ENCODE results near the gene MCRIP2. TPM values are rescaled to one million over a fixed set of nuclear protein-coding genes. Genes with fewer than 3 reads are reported as not detected.

The MCRIP2 gene
- total RNA-seq, 2 donors from 2014 or later = 15.7 to 17.1 TPM

DNA sequence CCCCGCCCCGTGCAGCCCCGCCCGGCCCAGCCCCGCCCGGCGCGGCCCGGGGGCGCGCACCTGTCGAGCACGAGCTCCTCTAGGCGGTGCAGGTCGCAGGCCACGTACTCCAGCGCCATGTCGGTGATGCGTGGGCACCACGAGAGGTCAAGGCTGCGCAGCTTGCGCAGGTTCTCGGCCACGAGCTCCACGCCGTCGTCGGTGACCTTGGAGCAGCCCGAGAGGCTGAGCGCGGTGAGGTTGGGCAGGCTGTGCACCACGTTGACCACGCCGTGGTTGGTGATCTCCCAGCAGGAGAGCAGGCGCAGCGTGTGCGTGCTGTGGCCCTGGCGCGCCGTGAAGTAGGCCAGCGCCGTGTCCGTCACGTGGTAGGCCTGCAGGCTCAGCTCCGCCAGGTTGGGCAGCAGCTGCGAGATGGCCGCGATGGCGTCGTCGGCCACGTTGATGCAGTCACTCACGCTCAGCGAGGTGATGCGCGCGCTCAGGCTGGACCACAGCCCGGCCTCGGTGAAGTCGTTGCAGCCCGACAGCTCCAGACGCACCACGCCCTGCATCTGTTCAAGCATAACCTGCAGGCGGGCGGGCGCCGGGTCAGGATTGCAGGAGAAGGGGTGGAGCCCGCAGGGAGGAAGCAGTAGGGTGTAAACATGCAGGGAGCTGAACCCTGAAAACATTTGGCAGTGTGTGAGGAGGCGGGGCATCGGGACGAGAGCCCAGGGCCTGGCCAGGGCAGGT lies 53.9 kb downstream of the MCRIP2 start:
- H3K4me3 Mint-ChIP-seq = peak overlapping the region; percentile 85
- ATAC-seq (peak; percentile 79), DNase-seq (peak; percentile 59 to 70 (median 65))
- H3K9me3 ChIP-seq (ENCODE audit: control insufficient read depth, low read length, poor library complexity, severe bottlenecking) = no peaks in the 10 kb centered on the region
- no peaks in the 10 kb centered on the region for H3K27me3 Mint-ChIP-seq
- H3K36me3 Mint-ChIP-seq (ENCODE audit: low read depth) = no peaks in the 10 kb centered on the region
- H3K27ac Mint-ChIP-seq = peak overlapping the region; percentile 47
- peaks cover 19% of the 10 kb centered on the region for H3K4me1 Mint-ChIP-seq

Other genes starting within 250 kb of the MCRIP2 start
- gene NME4, start 244.6 kb upstream of the MCRIP2 start, total RNA-seq = 10 to 100 TPM; 31.9 to 39.8 TPM
- gene DECR2, start 239.9 kb upstream of the MCRIP2 start, total RNA-seq = 1 to 10 TPM; 7.5 to 9.0 TPM
- gene RAB11FIP3, start 216.2 kb upstream of the MCRIP2 start, total RNA-seq = 10 to 100 TPM; 39.9 to 45.1 TPM
- 10 to 100 TPM; 63.9 to 71.0 TPM for gene CAPN15, start 114.1 kb upstream of the MCRIP2 start, total RNA-seq
- not detected for gene PRR35, start 81.4 kb upstream of the MCRIP2 start, total RNA-seq
- 1 to 10 TPM in 1 of 2 donors, under 1 TPM in 1; 0.86 to 1.4 TPM for gene NHLRC4, start 74.8 kb upstream of the MCRIP2 start, total RNA-seq
- 10 to 100 TPM; 25.6 to 32.4 TPM for gene PIGQ, start 71.9 kb upstream of the MCRIP2 start, total RNA-seq
- gene RAB40C, start 51.8 kb upstream of the MCRIP2 start, total RNA-seq = 10 to 100 TPM; 10.6 to 11.6 TPM
- under 1 TPM; 0.10 to 0.18 TPM for gene WFIKKN1, start 10.8 kb upstream of the MCRIP2 start, total RNA-seq
- gene METTL26, start 5.5 kb upstream of the MCRIP2 start, total RNA-seq = 10 to 100 TPM; 39.2 to 40.4 TPM
- 10 to 100 TPM; 11.1 to 15.3 TPM for gene WDR90, start 7.5 kb downstream of the MCRIP2 start, total RNA-seq
- 100 to 1,000 TPM; 190 to 203 TPM for gene RHOT2, start 26.3 kb downstream of the MCRIP2 start, total RNA-seq
- 1 to 10 TPM; 5.7 to 5.9 TPM for gene RHBDL1, start 33.8 kb downstream of the MCRIP2 start, total RNA-seq
- gene STUB1, start 38.6 kb downstream of the MCRIP2 start, total RNA-seq = 10 to 100 TPM; 65.5 to 67.4 TPM
- gene JMJD8, start 42.5 kb downstream of the MCRIP2 start, total RNA-seq = 10 to 100 TPM; 28.0 to 36.1 TPM
- 10 to 100 TPM in 1 of 2 donors, 1 to 10 TPM in 1; 9.0 to 11.7 TPM for gene WDR24, start 48.6 kb downstream of the MCRIP2 start, total RNA-seq
- 10 to 100 TPM; 29.0 to 35.3 TPM for gene FBXL16, start 64.0 kb downstream of the MCRIP2 start, total RNA-seq
- 1 to 10 TPM; 3.8 to 4.3 TPM for gene METRN, start 73.3 kb downstream of the MCRIP2 start, total RNA-seq
- 10 to 100 TPM; 10.3 to 11.8 TPM for gene ANTKMT, start 79.3 kb downstream of the MCRIP2 start, total RNA-seq
- 1 to 10 TPM; 3.4 to 3.7 TPM for gene CCDC78, start 84.6 kb downstream of the MCRIP2 start, total RNA-seq
- 10 to 100 TPM in 1 of 2 donors, 1 to 10 TPM in 1; 9.8 to 12.5 TPM for gene HAGHL, start 85.3 kb downstream of the MCRIP2 start, total RNA-seq
- 10 to 100 TPM; 33.7 to 33.8 TPM for gene CIAO3, start 99.2 kb downstream of the MCRIP2 start, total RNA-seq
- gene MSLN, start 118.9 kb downstream of the MCRIP2 start, total RNA-seq = not detected
- 10 to 100 TPM; 14.9 to 17.1 TPM for gene RPUSD1, start 146.6 kb downstream of the MCRIP2 start, total RNA-seq
- 10 to 100 TPM; 21.1 to 22.4 TPM for gene CHTF18, start 146.8 kb downstream of the MCRIP2 start, total RNA-seq
- not detected for gene GNG13, start 158.9 kb downstream of the MCRIP2 start, total RNA-seq